IMR-90 (cell line): ENCODE results near the gene VPS52. TPM values are rescaled to one million over a fixed set of nuclear protein-coding genes. Genes with fewer than 3 reads are reported as not detected.
A peak's percentile ranks its signal among the peaks of the same experiment; 100 is the strongest.

Experiments
- ATAC-seq: fragments of 200-7000 bp; cut with Tn5 transposase; 2 replicates; pipeline ENCODE4 v1.9.1; 2020; ENCODE audit warnings: low read depth, mild to moderate bottlenecking, moderate library complexity
- BruUV-seq: library from RNA; stranded (reverse); fragments of 400-500 nt; replicated peaks from 2 replicates; lab custom pipeline; 2021; lab: Mats Ljungman, UMichigan
- CTCF ChIA-PET: fragments of 300-600 bp; formaldehyde crosslinking; extraction: SDS; loops from one replicate; lab custom pipeline; 2021; ENCODE audit warnings: antibody characterized with exemption; lab: Yijun Ruan, JAX
- POLR2A ChIA-PET: fragments of 300-600 bp; sonication (Branson Sonifier 250); formaldehyde crosslinking; loops from one replicate; lab custom pipeline; 2022; ENCODE audit warnings: antibody characterized with exemption; ENCODE audit not compliant: unreplicated experiment; lab: Charles Lee
- DNase-seq: peaks from one replicate; pipeline ENCODE4 v3.0.0; 2013
- H2AFZ ChIP-seq: replicated peaks from 2 replicates; pipeline ENCODE3; 2013; ENCODE audit warnings: low read length, mild to moderate bottlenecking; ENCODE audit not compliant: poor library complexity
- H2AK5ac ChIP-seq: 2 replicates; pipeline ENCODE4 v1.6.1; 2013; ENCODE audit warnings: low read depth, low read length, inconsistent platforms
- H2AK9ac ChIP-seq: replicated peaks from 2 replicates; pipeline ENCODE3; 2013; ENCODE audit warnings: mild to moderate bottlenecking, low read depth, low read length, moderate library complexity; ENCODE audit not compliant: poor library complexity
- H2BK120ac ChIP-seq: 2 replicates; pipeline ENCODE4 v1.6.1; 2013; ENCODE audit warnings: low read depth, low read length, inconsistent platforms
- H2BK15ac ChIP-seq: 3 replicates; pipeline ENCODE4 v1.6.1; 2013; ENCODE audit warnings: low read depth, low read length, inconsistent platforms
- H2BK20ac ChIP-seq: 2 replicates; pipeline ENCODE4 v1.6.1; 2013; ENCODE audit warnings: low read depth, mild to moderate bottlenecking, inconsistent platforms, low read length, moderate library complexity
- H2BK5ac ChIP-seq: 2 replicates; pipeline ENCODE4 v1.6.1; 2013; ENCODE audit warnings: mild to moderate bottlenecking, low read depth, low read length, inconsistent platforms; ENCODE audit not compliant: poor library complexity, severe bottlenecking
- H3K14ac ChIP-seq: replicated peaks from 2 replicates; pipeline ENCODE4 v1.6.1; 2013; ENCODE audit warnings: low read depth, low read length, inconsistent platforms
- H3K18ac ChIP-seq: 2 replicates; pipeline ENCODE4 v1.6.1; 2013; ENCODE audit warnings: low read depth, low read length, control low read depth
- H3K23ac ChIP-seq: 2 replicates; pipeline ENCODE4 v1.6.1; 2013; ENCODE audit warnings: low read depth, low read length, inconsistent platforms
- H3K27ac ChIP-seq: 2 replicates; pipeline ENCODE4 v1.5.1; 2013; ENCODE audit warnings: mild to moderate bottlenecking, control low read depth, low read length; ENCODE audit not compliant: insufficient read depth
- H3K27me3 ChIP-seq: 2 replicates; pipeline ENCODE4 v1.6.1; 2013; ENCODE audit warnings: low read length; ENCODE audit not compliant: control insufficient read depth, insufficient read depth
- H3K36me3 ChIP-seq: 2 replicates; pipeline ENCODE4 v1.6.1; 2013; ENCODE audit warnings: low read length, mixed read lengths; ENCODE audit not compliant: control insufficient read depth, insufficient read depth
- H3K4ac ChIP-seq: 2 replicates; pipeline ENCODE4 v1.6.1; 2013; ENCODE audit warnings: low read depth, low read length, inconsistent platforms
- H3K4me1 ChIP-seq: 2 replicates; pipeline ENCODE4 v1.6.1; 2013; ENCODE audit warnings: low read length, mixed read lengths; ENCODE audit not compliant: control insufficient read depth, insufficient read depth
- H3K4me2 ChIP-seq: 2 replicates; pipeline ENCODE4 v1.6.1; 2013; ENCODE audit warnings: low read depth, mild to moderate bottlenecking, control low read depth, low read length, moderate library complexity
- H3K4me3 ChIP-seq: 2 replicates; pipeline ENCODE4 v1.5.1; 2013; ENCODE audit warnings: low read depth, mild to moderate bottlenecking, control low read depth, low read length, moderate library complexity; ENCODE audit not compliant: insufficient read depth
- H3K56ac ChIP-seq: 2 replicates; pipeline ENCODE4 v1.6.1; 2013; ENCODE audit warnings: low read length, inconsistent platforms; ENCODE audit not compliant: insufficient read depth; ENCODE audit errors: extremely low read depth
- H3K79me1 ChIP-seq, 2 experiments: 2 replicates each; pipeline ENCODE4 v1.6.1; 2013; ENCODE audit warnings: low read length in 2 of 2, inconsistent platforms in 1 of 2, low read depth in 1 of 2
- H3K9ac ChIP-seq: 2 replicates; pipeline ENCODE4 v1.6.1; 2013; ENCODE audit warnings: low read depth, low read length, control low read depth
- H3K9me1 ChIP-seq: 2 replicates; pipeline ENCODE4 v1.6.1; 2013; ENCODE audit warnings: low read length, inconsistent platforms; ENCODE audit not compliant: insufficient read depth
- H3K9me3 ChIP-seq: 2 replicates; pipeline ENCODE4 v1.6.1; 2013; ENCODE audit warnings: low read length; ENCODE audit not compliant: control insufficient read depth, insufficient read depth
- H4K20me1 ChIP-seq: 2 replicates; pipeline ENCODE4 v1.6.1; 2013; ENCODE audit warnings: low read length, inconsistent platforms; ENCODE audit not compliant: insufficient read depth
- H4K5ac ChIP-seq: 2 replicates; pipeline ENCODE4 v1.6.1; 2013; ENCODE audit warnings: mild to moderate bottlenecking, low read depth, low read length, control low read depth
- H4K8ac ChIP-seq, 2 experiments: 2 replicates each; pipeline ENCODE4 v1.6.1; 2013; ENCODE audit warnings: low read depth in 2 of 2, low read length in 2 of 2, control low read depth in 1 of 2, inconsistent platforms in 1 of 2
- H4K91ac ChIP-seq: 2 replicates; pipeline ENCODE4 v1.6.1; 2013; ENCODE audit warnings: low read depth, low read length, inconsistent platforms; ENCODE audit not compliant: insufficient read depth
- BHLHE40 ChIP-seq: fragments of 150-350 bp; IDR thresholded peaks from 2 replicates; pipeline ENCODE4 v1.6.1; 2016; ENCODE audit warnings: mild to moderate bottlenecking, low read depth, low read length
- CHD1 ChIP-seq: IDR thresholded peaks from 2 replicates; pipeline ENCODE4 v1.6.1; 2012; ENCODE audit warnings: low read depth, low read length, improper control_type of control experiment
- MAFK ChIP-seq: IDR thresholded peaks from 2 replicates; pipeline ENCODE4 v1.6.1; 2012; ENCODE audit warnings: low read depth, low read length, improper control_type of control experiment
- MXI1 ChIP-seq: IDR thresholded peaks from 2 replicates; pipeline ENCODE4 v1.6.1; 2012; ENCODE audit warnings: low read depth, mild to moderate bottlenecking, low read length, moderate library complexity, borderline replicate concordance
- NFE2L2 ChIP-seq: fragments of 150-350 bp; IDR thresholded peaks from 2 replicates; pipeline ENCODE4 v1.6.1; 2016; ENCODE audit warnings: low read depth, mild to moderate bottlenecking, low read length
- POLR2A ChIP-seq: IDR thresholded peaks from 2 replicates; pipeline ENCODE4 v1.6.1; 2012; ENCODE audit warnings: mild to moderate bottlenecking, low read depth, low read length
- RFX5 ChIP-seq: IDR thresholded peaks from 2 replicates; pipeline ENCODE4 v1.8.0; 2012; ENCODE audit warnings: low read depth, mild to moderate bottlenecking, low read length, moderate library complexity
- WGBS, 2 experiments: methylation state at CpG; one replicate each; pipeline versions ENCODE4 v1.1.5 to v1.1.7; 2013; ENCODE audit warnings: missing lambda C conversion rate in 2 of 2; ENCODE audit not compliant: insufficient read length in 1 of 2; ENCODE audit errors: extremely low coverage in 2 of 2; 5-methylcytosine and 5-hydroxymethylcytosine counted together
- dilution Hi-C: fragments of 300-500 bp; cut with HindIII; formaldehyde crosslinking; loops from one replicate; pipeline ENCODE4 v1.14.3; 2018; ENCODE audit warnings: low sequenced_read_pairs; ENCODE audit not compliant: unreplicated experiment
- in situ Hi-C: fragments of 300-500 bp; cut with MboI; formaldehyde crosslinking; loops from 3 replicates; pipeline ENCODE4 v1.14.3; 2019; ENCODE audit warnings: low sequenced_read_pairs, inconsistent platforms, mixed read lengths
- intact Hi-C: fragments of 100-400 bp; cut with micrococcal nuclease; formaldehyde crosslinking; loops from 2 replicates; pipeline ENCODE4 v1.10.0; 2022
- polyA plus RNA-seq, 3 experiments: library from polyadenylated mRNA; depleted of rRNA; stranded (reverse); fragments of >200 nt; gene quantifications; 2 replicates each; pipeline ENCODE4 v1.2.3, GENCODE V29; 2012; ENCODE audit warnings: low replicate concordance in 1 of 3
- total RNA-seq: library from RNA; depleted of rRNA; stranded (reverse); fragments of >200 nt; gene quantifications from 2 replicates; pipeline ENCODE4 v1.2.3, GENCODE V29; 2012
- TF ChIP-seq, protein P1 (sequence below): conservative IDR thresholded peaks from 2 replicates; pipeline ENCODE4 v1.5.1; 2012; ENCODE audit warnings: mild to moderate bottlenecking, low read depth, low read length, improper control_type of control experiment
- TF ChIP-seq, protein P2 (sequence below): fragments of 150-350 bp; IDR thresholded peaks from 2 replicates; pipeline ENCODE4 v1.6.1; 2016; ENCODE audit warnings: low read depth, mild to moderate bottlenecking, low read length, moderate library complexity, borderline replicate concordance

VPS52 gene
- total and polyA plus RNA-seq, 2 of the 4 experiments (the other 2 are of a cell fraction), result 29.8 to 54.6 TPM

DNA sequence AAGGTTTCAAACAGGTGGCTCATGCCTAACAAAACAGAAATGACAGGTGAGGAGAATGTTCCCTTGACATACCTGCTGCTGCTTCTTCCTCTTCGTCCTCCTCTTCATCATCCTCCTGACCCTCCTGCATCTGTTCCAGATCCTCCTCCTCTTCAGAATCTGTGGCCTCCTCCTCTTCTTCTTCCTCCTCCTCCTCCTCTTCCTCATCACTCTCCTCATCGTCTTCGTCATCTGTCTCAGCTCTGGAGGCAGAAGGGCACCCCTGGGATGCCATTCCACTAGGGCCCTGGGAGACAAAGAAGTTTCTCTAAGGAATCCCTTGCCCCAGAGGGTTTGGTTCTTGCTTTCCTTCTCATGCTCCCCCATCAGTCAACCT lies 48.3 kb upstream of the VPS52 start:
- Histone ChIP-seq H2BK5ac (peak overlapping the region; percentile 97), H2AFZ (peak overlapping the region; percentile 71), H4K8ac (peak overlapping the region; percentile 83 to 93), H4K91ac (peak overlapping the region; percentile 96), H3K56ac (peak overlapping the region; percentile 84), H2BK15ac (peak overlapping the region; percentile 86), H3K4me2 (peak overlapping the region; percentile 78), H3K4me3 (peak overlapping the region; percentile 25), H3K36me3 (peaks cover 28% of the 10 kb centered on the region), H3K4me1 (peaks cover 33% of the 10 kb centered on the region), H3K18ac (peak overlapping the region; percentile 74), H3K23ac (peak overlapping the region; percentile 94), H3K27ac (peak overlapping the region; percentile 98), H3K27me3 (no peaks in the 10 kb centered on the region), H3K4ac (peak overlapping the region; percentile 98), H2BK20ac (peak overlapping the region; percentile 77), H4K20me1 (peaks cover 10% of the 10 kb centered on the region), H3K9ac (peak overlapping the region; percentile 89), H3K79me1 (peaks cover 30 to 64% of the 10 kb centered on the region in 2 experiments), H3K14ac (peak overlapping the region; percentile 95), H3K9me3 (no peaks in the 10 kb centered on the region), H2AK5ac (peak overlapping the region; percentile 96), H2BK120ac (peak overlapping the region; percentile 89), H3K9me1 (peaks cover 22% of the 10 kb centered on the region), H4K5ac (peak overlapping the region; percentile 80), H2AK9ac (peak overlapping the region; percentile 98)
- ATAC-seq, result no peak
- intact Hi-C loops, result no loop called here
- in situ Hi-C loops, result no loop called here
- dilution Hi-C loops, result no loop called here
- 79% methylated on average over 3 of the region's 3 CpGs; no CpG with 5 or more reads in 1 of the 2 experiments for WGBS, 2 experiments
- TF ChIP-seq POLR2A, result no peak
- no peak for TF ChIP-seq MXI1
- TF ChIP-seq CHD1, result no peak
- TF ChIP-seq NFE2L2, result no peak
- TF ChIP-seq, protein P1, sequence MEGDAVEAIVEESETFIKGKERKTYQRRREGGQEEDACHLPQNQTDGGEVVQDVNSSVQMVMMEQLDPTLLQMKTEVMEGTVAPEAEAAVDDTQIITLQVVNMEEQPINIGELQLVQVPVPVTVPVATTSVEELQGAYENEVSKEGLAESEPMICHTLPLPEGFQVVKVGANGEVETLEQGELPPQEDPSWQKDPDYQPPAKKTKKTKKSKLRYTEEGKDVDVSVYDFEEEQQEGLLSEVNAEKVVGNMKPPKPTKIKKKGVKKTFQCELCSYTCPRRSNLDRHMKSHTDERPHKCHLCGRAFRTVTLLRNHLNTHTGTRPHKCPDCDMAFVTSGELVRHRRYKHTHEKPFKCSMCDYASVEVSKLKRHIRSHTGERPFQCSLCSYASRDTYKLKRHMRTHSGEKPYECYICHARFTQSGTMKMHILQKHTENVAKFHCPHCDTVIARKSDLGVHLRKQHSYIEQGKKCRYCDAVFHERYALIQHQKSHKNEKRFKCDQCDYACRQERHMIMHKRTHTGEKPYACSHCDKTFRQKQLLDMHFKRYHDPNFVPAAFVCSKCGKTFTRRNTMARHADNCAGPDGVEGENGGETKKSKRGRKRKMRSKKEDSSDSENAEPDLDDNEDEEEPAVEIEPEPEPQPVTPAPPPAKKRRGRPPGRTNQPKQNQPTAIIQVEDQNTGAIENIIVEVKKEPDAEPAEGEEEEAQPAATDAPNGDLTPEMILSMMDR, result no peak
- no peak for TF ChIP-seq MAFK
- TF ChIP-seq BHLHE40, result no peak
- no peak for TF ChIP-seq RFX5
- TF ChIP-seq, protein P2, sequence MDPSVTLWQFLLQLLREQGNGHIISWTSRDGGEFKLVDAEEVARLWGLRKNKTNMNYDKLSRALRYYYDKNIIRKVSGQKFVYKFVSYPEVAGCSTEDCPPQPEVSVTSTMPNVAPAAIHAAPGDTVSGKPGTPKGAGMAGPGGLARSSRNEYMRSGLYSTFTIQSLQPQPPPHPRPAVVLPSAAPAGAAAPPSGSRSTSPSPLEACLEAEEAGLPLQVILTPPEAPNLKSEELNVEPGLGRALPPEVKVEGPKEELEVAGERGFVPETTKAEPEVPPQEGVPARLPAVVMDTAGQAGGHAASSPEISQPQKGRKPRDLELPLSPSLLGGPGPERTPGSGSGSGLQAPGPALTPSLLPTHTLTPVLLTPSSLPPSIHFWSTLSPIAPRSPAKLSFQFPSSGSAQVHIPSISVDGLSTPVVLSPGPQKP, result no peak
- no peak for DNase-seq
- CTCF ChIA-PET, result no interaction called here
- POLR2A ChIA-PET, result no interaction called here
- no TSS peak for BruUV-seq
